ENCODE results near the gene RHEX.

GRCh38 chr1:206082831-206083695, 30.1 kb downstream of the RHEX start:
- no peak for TF ChIP-seq CTCF (conservative IDR thresholded peaks at IDR 0.05)
- no peak for TF ChIP-seq ZFX (IDR thresholded peaks at IDR 0.05)
